ENCODE data around the gene SPON2.

DNA sequence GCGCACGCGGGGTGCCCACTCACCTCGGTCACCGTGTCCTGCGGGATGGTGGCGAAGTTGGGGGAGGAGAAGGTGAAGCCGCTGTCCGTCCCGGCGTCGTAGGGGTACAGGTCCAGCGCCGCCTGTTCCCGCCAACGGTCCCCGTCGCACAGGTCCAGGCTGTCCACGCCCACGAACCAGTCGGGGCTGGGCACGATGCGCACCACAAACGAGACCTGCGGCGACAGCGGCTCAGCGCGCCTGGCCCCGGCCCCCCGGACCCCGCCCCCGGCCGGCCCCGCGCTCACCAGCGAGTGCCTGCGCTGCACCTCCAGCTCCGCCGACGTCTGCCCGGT lies 1.4 kb downstream of the SPON2 start:
- TF ChIP-seq POLR2A (IDR thresholded peaks at IDR 0.05): no peak
- TF ChIP-seq EP300 (IDR thresholded peaks at IDR 0.05): no peak
- TF ChIP-seq, protein P1, sequence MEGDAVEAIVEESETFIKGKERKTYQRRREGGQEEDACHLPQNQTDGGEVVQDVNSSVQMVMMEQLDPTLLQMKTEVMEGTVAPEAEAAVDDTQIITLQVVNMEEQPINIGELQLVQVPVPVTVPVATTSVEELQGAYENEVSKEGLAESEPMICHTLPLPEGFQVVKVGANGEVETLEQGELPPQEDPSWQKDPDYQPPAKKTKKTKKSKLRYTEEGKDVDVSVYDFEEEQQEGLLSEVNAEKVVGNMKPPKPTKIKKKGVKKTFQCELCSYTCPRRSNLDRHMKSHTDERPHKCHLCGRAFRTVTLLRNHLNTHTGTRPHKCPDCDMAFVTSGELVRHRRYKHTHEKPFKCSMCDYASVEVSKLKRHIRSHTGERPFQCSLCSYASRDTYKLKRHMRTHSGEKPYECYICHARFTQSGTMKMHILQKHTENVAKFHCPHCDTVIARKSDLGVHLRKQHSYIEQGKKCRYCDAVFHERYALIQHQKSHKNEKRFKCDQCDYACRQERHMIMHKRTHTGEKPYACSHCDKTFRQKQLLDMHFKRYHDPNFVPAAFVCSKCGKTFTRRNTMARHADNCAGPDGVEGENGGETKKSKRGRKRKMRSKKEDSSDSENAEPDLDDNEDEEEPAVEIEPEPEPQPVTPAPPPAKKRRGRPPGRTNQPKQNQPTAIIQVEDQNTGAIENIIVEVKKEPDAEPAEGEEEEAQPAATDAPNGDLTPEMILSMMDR (IDR thresholded peaks at IDR 0.05): no peak

Data from tibial nerve (tissue), 4 donors.